Measurements from ENCODE around the gene SLC16A3. TPM values are rescaled to one million over a fixed set of nuclear protein-coding genes. Genes with fewer than 3 reads are reported as not detected.

SLC16A3 gene
- total and polyA plus RNA-seq, 2 of the 8 experiments (the other 6 are each of a cell fraction or from before 2014, with no cell fraction given): 3.8 to 8.7 TPM

DNA sequence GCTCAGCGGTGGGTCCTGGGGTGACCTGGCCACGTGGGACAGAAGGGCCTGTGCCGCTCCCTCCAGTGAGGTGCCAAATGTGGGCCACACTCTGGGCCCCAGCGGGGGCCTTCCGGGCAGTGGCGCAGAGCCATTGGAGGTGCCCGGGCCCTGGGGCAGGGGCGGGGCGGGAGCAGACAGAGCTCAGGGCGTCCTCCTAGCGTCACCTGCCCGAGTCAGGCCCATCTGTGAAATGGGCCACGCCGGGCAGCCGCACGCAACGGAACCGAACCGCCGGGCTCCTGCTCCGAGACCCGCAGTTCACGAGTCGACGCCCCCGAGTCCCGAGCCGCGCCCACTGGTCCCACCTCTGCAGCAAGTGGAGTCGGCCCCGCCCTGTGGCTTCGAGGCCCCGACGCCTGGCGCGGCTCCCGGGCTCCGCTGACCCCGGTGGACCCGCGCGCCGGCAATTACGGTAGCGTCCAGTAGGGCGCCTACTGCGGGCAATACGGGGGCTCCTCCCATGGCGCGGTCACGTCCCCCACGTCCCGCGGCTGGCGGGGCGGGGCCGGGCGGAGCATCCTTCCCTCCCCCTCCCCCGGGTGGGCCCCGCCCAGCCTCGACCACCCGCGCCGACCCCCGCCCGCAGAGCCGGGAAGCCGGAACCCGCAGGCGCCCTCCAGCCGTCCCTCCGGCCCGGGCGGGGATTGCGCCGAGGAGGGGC is 1.9 kb downstream of the SLC16A3 start (continued):
- TF ChIP-seq, protein P1, sequence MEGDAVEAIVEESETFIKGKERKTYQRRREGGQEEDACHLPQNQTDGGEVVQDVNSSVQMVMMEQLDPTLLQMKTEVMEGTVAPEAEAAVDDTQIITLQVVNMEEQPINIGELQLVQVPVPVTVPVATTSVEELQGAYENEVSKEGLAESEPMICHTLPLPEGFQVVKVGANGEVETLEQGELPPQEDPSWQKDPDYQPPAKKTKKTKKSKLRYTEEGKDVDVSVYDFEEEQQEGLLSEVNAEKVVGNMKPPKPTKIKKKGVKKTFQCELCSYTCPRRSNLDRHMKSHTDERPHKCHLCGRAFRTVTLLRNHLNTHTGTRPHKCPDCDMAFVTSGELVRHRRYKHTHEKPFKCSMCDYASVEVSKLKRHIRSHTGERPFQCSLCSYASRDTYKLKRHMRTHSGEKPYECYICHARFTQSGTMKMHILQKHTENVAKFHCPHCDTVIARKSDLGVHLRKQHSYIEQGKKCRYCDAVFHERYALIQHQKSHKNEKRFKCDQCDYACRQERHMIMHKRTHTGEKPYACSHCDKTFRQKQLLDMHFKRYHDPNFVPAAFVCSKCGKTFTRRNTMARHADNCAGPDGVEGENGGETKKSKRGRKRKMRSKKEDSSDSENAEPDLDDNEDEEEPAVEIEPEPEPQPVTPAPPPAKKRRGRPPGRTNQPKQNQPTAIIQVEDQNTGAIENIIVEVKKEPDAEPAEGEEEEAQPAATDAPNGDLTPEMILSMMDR (IDR thresholded peaks at IDR 0.05; ENCODE audit: control extremely low read depth in 1 of 3, insufficient read depth in 1 of 3, low read depth in 1 of 3, low read length in 3 of 3): peak; percentile 13 to 37 (median 32); a peak in 3 of 4 replicates
- TF ChIP-seq POU5F1 (IDR thresholded peaks at IDR 0.05; ENCODE audit: low read depth, low read length) (no peak), MAFK (IDR thresholded peaks at IDR 0.05; ENCODE audit: low read depth, low read length) (peak; percentile 47; the same call in 1 of the 2 replicates), CHD1 (IDR thresholded peaks at IDR 0.05; ENCODE audit: low read depth, low read length) (no peak), SUZ12 (IDR thresholded peaks at IDR 0.05; ENCODE audit: low read length) (no peak), CREB1 (IDR thresholded peaks at IDR 0.05) (no peak), EGR1 (IDR thresholded peaks at IDR 0.05; ENCODE audit: borderline replicate concordance, low read depth, low read length) (no peak), RBBP5 (IDR thresholded peaks at IDR 0.05; ENCODE audit: borderline replicate concordance, low read depth, low read length) (no peak), SP2 (IDR thresholded peaks at IDR 0.05; ENCODE audit: low read length) (no peak), POLR2A (IDR thresholded peaks at IDR 0.05; ENCODE audit: control extremely low read depth in 1 of 2, low read depth in 2 of 2, low read length in 2 of 2) (no peak), HDAC6 (IDR thresholded peaks at IDR 0.05; ENCODE audit: low read depth, low read length) (no peak), SIRT6 (IDR thresholded peaks at IDR 0.05; ENCODE audit: low read length) (no peak), SIN3A (conservative IDR thresholded peaks at IDR 0.05 in 1 of 2, IDR thresholded peaks at IDR 0.05 in 1 of 2; ENCODE audit: low read depth in 1 of 2, low read length in 2 of 2) (no peak), EZH2 (IDR thresholded peaks at IDR 0.05; ENCODE audit: low read depth, low read length, severe bottlenecking) (no peak), SP1 (IDR thresholded peaks at IDR 0.05; ENCODE audit: low read depth, low read length) (no peak), TBP (IDR thresholded peaks at IDR 0.05; ENCODE audit: low read depth, low read length) (no peak), TEAD4 (IDR thresholded peaks at IDR 0.05; ENCODE audit: low read depth, low read length) (no peak), SIX5 (IDR thresholded peaks at IDR 0.05; ENCODE audit: low read depth, low read length) (no peak), JUN (IDR thresholded peaks at IDR 0.05; ENCODE audit: low read depth, low read length) (no peak), RFX5 (IDR thresholded peaks at IDR 0.05; ENCODE audit: borderline replicate concordance, low read depth, low read length) (no peak), GABPA (IDR thresholded peaks at IDR 0.05; ENCODE audit: borderline replicate concordance, insufficient read depth, low read length) (peak; percentile 12; the same call in 1 of the 2 replicates)
- TF ChIP-seq, protein P2, sequence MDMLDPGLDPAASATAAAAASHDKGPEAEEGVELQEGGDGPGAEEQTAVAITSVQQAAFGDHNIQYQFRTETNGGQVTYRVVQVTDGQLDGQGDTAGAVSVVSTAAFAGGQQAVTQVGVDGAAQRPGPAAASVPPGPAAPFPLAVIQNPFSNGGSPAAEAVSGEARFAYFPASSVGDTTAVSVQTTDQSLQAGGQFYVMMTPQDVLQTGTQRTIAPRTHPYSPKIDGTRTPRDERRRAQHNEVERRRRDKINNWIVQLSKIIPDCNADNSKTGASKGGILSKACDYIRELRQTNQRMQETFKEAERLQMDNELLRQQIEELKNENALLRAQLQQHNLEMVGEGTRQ (IDR thresholded peaks at IDR 0.05; ENCODE audit: low read length): no peak

Data from H1 (cell line).